ENCODE data around the gene ZNF189. TPM values are rescaled to one million over a fixed set of nuclear protein-coding genes. Genes with fewer than 3 reads are reported as not detected.

ZNF189 gene
- polyA plus RNA-seq, 3 donors = 0.72 to 1.8 (median 1.2) TPM

- intact Hi-C loops (cut with micrococcal nuclease) = no loop called here
- Histone ChIP-seq H3K4me3 (replicated peaks in 1 of 3; ENCODE audit: low read depth in 2 of 3, low read length in 3 of 3) (no peak overlapping the region), H2AFZ (ENCODE audit: insufficient read depth, low read depth, low read length, poor library complexity, severe bottlenecking) (no peak overlapping the region), H3K27me3 (ENCODE audit: control insufficient read depth in 2 of 2, insufficient read depth in 2 of 2, low read length in 2 of 2) (peaks cover 0 to 2% of the 10 kb centered on the region in 2 donors), H3K27ac (ENCODE audit: low read depth in 1 of 2, low read length in 2 of 2) (no peak overlapping the region), H4K20me1 (ENCODE audit: insufficient read depth, low read length) (no peaks in the 10 kb centered on the region), H3K36me3 (replicated peaks in 1 of 2; ENCODE audit: control insufficient read depth in 1 of 2, insufficient read depth in 2 of 2, low read length in 2 of 2) (no peaks in the 10 kb centered on the region), H3K4me2 (replicated peaks; ENCODE audit: extremely low read depth, low read length, poor library complexity, severe bottlenecking) (no peak overlapping the region), H3K4me1 (ENCODE audit: control insufficient read depth in 1 of 2, insufficient read depth in 2 of 2, low read length in 2 of 2) (no peaks in the 10 kb centered on the region), H3K9ac (ENCODE audit: insufficient read depth, low read length, poor library complexity, severe bottlenecking) (no peak overlapping the region), H3K79me2 (ENCODE audit: insufficient read depth, low read length) (no peaks in the 10 kb centered on the region), H3K9me3 (replicated peaks in 1 of 2; ENCODE audit: control insufficient read depth in 1 of 2, insufficient read depth in 1 of 2, low read length in 2 of 2) (no peaks in the 10 kb centered on the region)
- no peak for DNase-seq
- peaks cover 6% of the 10 kb centered on the region for H3K4me1 Mint-ChIP-seq
- no peak for TF ChIP-seq CTCF (IDR thresholded peaks at IDR 0.05)
- H3K9me3 Mint-ChIP-seq = peaks cover 0 to 4% (median 2%) of the 10 kb centered on the region in 7 donors
- H3K27ac Mint-ChIP-seq = no peak overlapping the region
- H3K27me3 Mint-ChIP-seq (ENCODE audit: low read depth in 3 of 3) = peaks cover 2 to 5% (median 4%) of the 10 kb centered on the region in 3 donors
- no peaks in the 10 kb centered on the region for H3K36me3 Mint-ChIP-seq
- 86% methylated on average over 2 of the region's 3 CpGs for WGBS (ENCODE audit: insufficient coverage)
- H3K4me3 Mint-ChIP-seq = no peak overlapping the region
Observed at GRCh38 chr9:101442318-101442717, 43.7 kb downstream of the ZNF189 start.

GRCh38 chr9:101442736-101443135 lies 44.1 kb downstream of the ZNF189 start:
- Histone ChIP-seq H3K9me3 (replicated peaks in 1 of 2; ENCODE audit: control insufficient read depth in 1 of 2, insufficient read depth in 1 of 2, low read length in 2 of 2) (no peaks in the 10 kb centered on the region), H3K36me3 (replicated peaks in 1 of 2; ENCODE audit: control insufficient read depth in 1 of 2, insufficient read depth in 2 of 2, low read length in 2 of 2) (no peaks in the 10 kb centered on the region), H4K20me1 (ENCODE audit: insufficient read depth, low read length) (no peaks in the 10 kb centered on the region), H3K79me2 (ENCODE audit: insufficient read depth, low read length) (no peaks in the 10 kb centered on the region), H3K4me1 (ENCODE audit: control insufficient read depth in 1 of 2, insufficient read depth in 2 of 2, low read length in 2 of 2) (no peaks in the 10 kb centered on the region), H3K4me2 (replicated peaks; ENCODE audit: extremely low read depth, low read length, poor library complexity, severe bottlenecking) (no peak overlapping the region), H3K27ac (ENCODE audit: low read depth in 1 of 2, low read length in 2 of 2) (no peak overlapping the region), H2AFZ (ENCODE audit: insufficient read depth, low read depth, low read length, poor library complexity, severe bottlenecking) (no peak overlapping the region), H3K4me3 (replicated peaks in 1 of 3; ENCODE audit: low read depth in 2 of 3, low read length in 3 of 3) (no peak overlapping the region), H3K9ac (ENCODE audit: insufficient read depth, low read length, poor library complexity, severe bottlenecking) (no peak overlapping the region), H3K27me3 (ENCODE audit: control insufficient read depth in 2 of 2, insufficient read depth in 2 of 2, low read length in 2 of 2) (peaks cover under 1 to 2% of the 10 kb centered on the region in 2 donors)
- no peak overlapping the region for H3K27ac Mint-ChIP-seq
- H3K36me3 Mint-ChIP-seq = no peaks in the 10 kb centered on the region
- H3K9me3 Mint-ChIP-seq = peaks cover 0 to 4% (median 2%) of the 10 kb centered on the region in 7 donors
- no peak overlapping the region for H3K4me3 Mint-ChIP-seq
- intact Hi-C loops (cut with micrococcal nuclease) = no loop called here
- WGBS (ENCODE audit: insufficient coverage) = 86% methylated on average over 1 of the region's 3 CpGs
- TF ChIP-seq CTCF (IDR thresholded peaks at IDR 0.05) = no peak
- peaks cover 2 to 5% (median 4%) of the 10 kb centered on the region in 3 donors for H3K27me3 Mint-ChIP-seq (ENCODE audit: low read depth in 3 of 3)
- H3K4me1 Mint-ChIP-seq = peaks cover 6% of the 10 kb centered on the region
- no peak for DNase-seq

All from CD14-positive monocyte (primary cell).